AG09319 (cell line): ENCODE data around the gene ULK2.
A peak's percentile ranks its signal among the peaks of the same experiment; 100 is the strongest.

Source experiments
- DNase-seq: peaks from one replicate; pipeline ENCODE4 v3.0.0-alpha.2; 2010; ENCODE audit warnings: low read depth; ENCODE audit errors: extremely low read depth
- CTCF ChIP-seq: IDR thresholded peaks from 2 replicates; pipeline ENCODE4 v1.5.1; 2011; ENCODE audit warnings: low read depth, mild to moderate bottlenecking, inconsistent platforms, low read length, moderate library complexity

The ULK2 gene

GRCh38 chr17:19880393-19880792 is 12.7 kb upstream of the ULK2 start:
- no peak for TF ChIP-seq CTCF
- no peak for DNase-seq

- no peak for TF ChIP-seq CTCF
These were observed 9.7 kb upstream of the ULK2 start for GRCh38 chr17:19877364-19877945.

GRCh38 chr17:19876529-19877161 is 8.9 kb upstream of the ULK2 start:
- DNase-seq = no peak
- no peak for TF ChIP-seq CTCF

More at GRCh38 chr17:19877364-19877945, 9.7 kb upstream of the ULK2 start:
- DNase-seq = no peak

GRCh38 chr17:19874256-19874655 is 6.5 kb upstream of the ULK2 start:
- DNase-seq = no peak
- TF ChIP-seq CTCF = no peak

- no peak for TF ChIP-seq CTCF
- no peak for DNase-seq
These were observed 5.6 kb upstream of the ULK2 start for GRCh38 chr17:19873346-19873745.

GRCh38 chr17:19868079-19868395 is 301 bp upstream of the ULK2 start:
- no peak for DNase-seq
- TF ChIP-seq CTCF = 0 out of 2 replicates have a peak, but pooled peaks have one; percentile 1

- peak; percentile 36 for DNase-seq
- peak; percentile 47 for TF ChIP-seq CTCF
These were observed 732 bp downstream of the ULK2 start for GRCh38 chr17:19867079-19867328.
